ENCODE data around the gene ART5. TPM values are rescaled to one million over a fixed set of nuclear protein-coding genes. Genes with fewer than 3 reads are reported as not detected.

The ART5 gene
- total RNA-seq, 2 donors from 2014 or later, result 3.1 TPM; not detected in 1

DNA sequence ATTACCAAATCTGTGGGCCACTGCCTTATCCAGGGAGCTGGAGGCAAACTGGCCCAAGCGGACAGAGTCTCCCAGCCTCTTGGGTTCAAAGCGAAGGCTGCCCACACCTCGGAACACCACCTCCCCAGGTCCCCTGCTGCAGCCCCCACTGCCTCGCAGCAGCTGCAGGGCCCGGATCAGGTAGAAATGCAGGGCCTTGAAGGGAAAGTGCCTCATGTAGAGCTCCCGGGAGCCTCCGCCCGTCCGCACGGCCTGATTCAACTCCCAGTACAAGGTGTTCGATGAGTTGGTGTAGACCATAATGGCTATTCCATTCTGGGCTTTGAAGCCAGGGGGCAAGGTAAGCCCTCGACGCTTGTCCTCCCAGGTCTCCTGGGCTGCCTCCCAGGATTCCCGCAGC lies 2.0 kb downstream of the ART5 start:
- intact Hi-C loops (cut with DNase I), result no loop called here
- Histone ChIP-seq H3K4me3 (no peak overlapping the region), H3K36me3 (no peaks in the 10 kb centered on the region), H3K9me3 (no peaks in the 10 kb centered on the region), H3K27me3 (replicated peaks; ENCODE audit: insufficient read depth) (no peaks in the 10 kb centered on the region), H3K4me1 (replicated peaks) (no peaks in the 10 kb centered on the region), H3K27ac (no peak overlapping the region)
- TF ChIP-seq, protein P1, sequence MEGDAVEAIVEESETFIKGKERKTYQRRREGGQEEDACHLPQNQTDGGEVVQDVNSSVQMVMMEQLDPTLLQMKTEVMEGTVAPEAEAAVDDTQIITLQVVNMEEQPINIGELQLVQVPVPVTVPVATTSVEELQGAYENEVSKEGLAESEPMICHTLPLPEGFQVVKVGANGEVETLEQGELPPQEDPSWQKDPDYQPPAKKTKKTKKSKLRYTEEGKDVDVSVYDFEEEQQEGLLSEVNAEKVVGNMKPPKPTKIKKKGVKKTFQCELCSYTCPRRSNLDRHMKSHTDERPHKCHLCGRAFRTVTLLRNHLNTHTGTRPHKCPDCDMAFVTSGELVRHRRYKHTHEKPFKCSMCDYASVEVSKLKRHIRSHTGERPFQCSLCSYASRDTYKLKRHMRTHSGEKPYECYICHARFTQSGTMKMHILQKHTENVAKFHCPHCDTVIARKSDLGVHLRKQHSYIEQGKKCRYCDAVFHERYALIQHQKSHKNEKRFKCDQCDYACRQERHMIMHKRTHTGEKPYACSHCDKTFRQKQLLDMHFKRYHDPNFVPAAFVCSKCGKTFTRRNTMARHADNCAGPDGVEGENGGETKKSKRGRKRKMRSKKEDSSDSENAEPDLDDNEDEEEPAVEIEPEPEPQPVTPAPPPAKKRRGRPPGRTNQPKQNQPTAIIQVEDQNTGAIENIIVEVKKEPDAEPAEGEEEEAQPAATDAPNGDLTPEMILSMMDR (IDR thresholded peaks at IDR 0.05), result no peak
- TF ChIP-seq POLR2A (IDR thresholded peaks at IDR 0.05), result no peak
- no peak for TF ChIP-seq POLR2AphosphoS5 (IDR thresholded peaks at IDR 0.05)
- DNase-seq (ENCODE audit: low spot score), result no peak
- 96% methylated on average over 14 of the region's 14 CpGs for WGBS

GRCh38 chr11:3638513-3638912 lies 3.3 kb downstream of the ART5 start:
- intact Hi-C loops (cut with DNase I), result no loop called here
- WGBS, result 97% methylated on average over 4 of the region's 5 CpGs
- no peak overlapping the region for H3K4me3 ChIP-seq
- H3K9me3 ChIP-seq, result no peaks in the 10 kb centered on the region
- no peaks in the 10 kb centered on the region for H3K36me3 ChIP-seq
- H3K27ac ChIP-seq, result no peak overlapping the region
- no peaks in the 10 kb centered on the region for H3K4me1 ChIP-seq (replicated peaks)
- no peak for TF ChIP-seq POLR2AphosphoS5 (IDR thresholded peaks at IDR 0.05)
- DNase-seq (ENCODE audit: low spot score), result no peak
- H3K27me3 ChIP-seq (replicated peaks; ENCODE audit: insufficient read depth), result no peaks in the 10 kb centered on the region

GRCh38 chr11:3637201-3637600 lies 4.6 kb downstream of the ART5 start:
- no peak for DNase-seq (ENCODE audit: low spot score)
- intact Hi-C loops (cut with DNase I), result no loop called here
- Histone ChIP-seq H3K9me3 (no peaks in the 10 kb centered on the region), H3K27me3 (replicated peaks; ENCODE audit: insufficient read depth) (no peaks in the 10 kb centered on the region), H3K4me1 (replicated peaks) (no peaks in the 10 kb centered on the region), H3K4me3 (no peak overlapping the region), H3K27ac (no peak overlapping the region), H3K36me3 (no peaks in the 10 kb centered on the region)
- TF ChIP-seq, protein P1 (IDR thresholded peaks at IDR 0.05), result no peak
- no peak for TF ChIP-seq POLR2AphosphoS5 (IDR thresholded peaks at IDR 0.05)
- 85% methylated on average over 13 of the region's 13 CpGs for WGBS

GRCh38 chr11:3635641-3636375 lies 6.0 kb downstream of the ART5 start:
- no peak overlapping the region for H3K27ac ChIP-seq
- intact Hi-C loops (cut with DNase I), result no loop called here
- TF ChIP-seq POLR2AphosphoS5 (IDR thresholded peaks at IDR 0.05) (no peak), POLR2A (IDR thresholded peaks at IDR 0.05) (no peak)
- TF ChIP-seq, protein P1 (IDR thresholded peaks at IDR 0.05), result no peak
- H3K9me3 ChIP-seq, result no peaks in the 10 kb centered on the region
- H3K36me3 ChIP-seq, result no peaks in the 10 kb centered on the region
- no peaks in the 10 kb centered on the region for H3K4me1 ChIP-seq (replicated peaks)
- no peaks in the 10 kb centered on the region for H3K27me3 ChIP-seq (replicated peaks; ENCODE audit: insufficient read depth)
- H3K4me3 ChIP-seq, result no peak overlapping the region
- DNase-seq (ENCODE audit: low spot score), result no peak
- WGBS, result 95% methylated on average over 15 of the region's 15 CpGs

GRCh38 chr11:3632070-3632660 lies 9.6 kb downstream of the ART5 start:
- no peaks in the 10 kb centered on the region for H3K9me3 ChIP-seq
- no peaks in the 10 kb centered on the region for H3K27me3 ChIP-seq (replicated peaks; ENCODE audit: insufficient read depth)
- H3K4me3 ChIP-seq, result no peak overlapping the region
- intact Hi-C loops (cut with DNase I), result no loop called here
- no peak for TF ChIP-seq POLR2A (IDR thresholded peaks at IDR 0.05)
- TF ChIP-seq, protein P1 (IDR thresholded peaks at IDR 0.05), result no peak
- H3K36me3 ChIP-seq, result no peaks in the 10 kb centered on the region
- WGBS, result 94% methylated on average over 5 of the region's 5 CpGs
- no peak overlapping the region for H3K27ac ChIP-seq
- H3K4me1 ChIP-seq (replicated peaks), result no peaks in the 10 kb centered on the region
- DNase-seq (ENCODE audit: low spot score), result no peak
